Measurements from ENCODE around the gene ERBB4. TPM values are rescaled to one million over a fixed set of nuclear protein-coding genes. Genes with fewer than 3 reads are reported as not detected.

ERBB4 gene
- total RNA-seq, 2 experiments from 2014 or later: not detected

GRCh38 chr2:211800001-211800400, 738.6 kb downstream of the ERBB4 start:
- H3K79me2 ChIP-seq (ENCODE audit: insufficient read depth, low read depth, low read length): no peaks in the 10 kb centered on the region
- no peak overlapping the region for H3K4me2 ChIP-seq (ENCODE audit: low read length)
- no peak for DNase-seq (ENCODE audit: low spot score)
- ChIA-PET POLR2A (no interaction called here), CTCF (ENCODE audit: unreplicated experiment) (no interaction called here)
- H2AFZ ChIP-seq (ENCODE audit: low read length): no peak overlapping the region
- no peaks in the 10 kb centered on the region for H3K36me3 ChIP-seq (ENCODE audit: insufficient read depth, low read length)
- H3K27ac ChIP-seq (ENCODE audit: low read depth, low read length, poor library complexity, severe bottlenecking): no peak overlapping the region
- no peak overlapping the region for H3K4me3 ChIP-seq (ENCODE audit: low read depth, low read length, poor library complexity, severe bottlenecking)
- TF ChIP-seq EZH2phosphoT487 (IDR thresholded peaks at IDR 0.05; ENCODE audit: borderline replicate concordance, low read depth, low read length) (no peak), CTCF (conservative IDR thresholded peaks at IDR 0.05; ENCODE audit: low read length) (no peak)
- no peaks in the 10 kb centered on the region for H4K20me1 ChIP-seq (ENCODE audit: insufficient read depth, low read length)
- BruUV-seq (replicated peaks): no TSS peak
- H3K9me2 ChIP-seq (ENCODE audit: insufficient read depth, low read length): no peaks in the 10 kb centered on the region
- no peaks in the 10 kb centered on the region for H3K4me1 ChIP-seq (ENCODE audit: insufficient read depth, low read length, poor library complexity, severe bottlenecking)
- intact Hi-C loops (cut with micrococcal nuclease; ENCODE audit: unreplicated experiment): no loop called here
- H3K9me3 ChIP-seq (ENCODE audit: low read length): no peaks in the 10 kb centered on the region

- BruUV-seq (replicated peaks): no TSS peak
- H3K36me3 ChIP-seq (ENCODE audit: insufficient read depth, low read length): no peaks in the 10 kb centered on the region
- H3K9me2 ChIP-seq (ENCODE audit: insufficient read depth, low read length): no peaks in the 10 kb centered on the region
- TF ChIP-seq EZH2phosphoT487 (IDR thresholded peaks at IDR 0.05; ENCODE audit: borderline replicate concordance, low read depth, low read length) (no peak), CTCF (conservative IDR thresholded peaks at IDR 0.05; ENCODE audit: low read length) (no peak)
- POLR2A ChIA-PET: interaction anchor here (1.2 kb wide), 1 partner anchor 76 kb away, joined by 5 read pairs; no protein-coding TSS in a partner anchor
- H3K79me2 ChIP-seq (ENCODE audit: insufficient read depth, low read depth, low read length): no peaks in the 10 kb centered on the region
- no peak overlapping the region for H3K4me3 ChIP-seq (ENCODE audit: low read depth, low read length, poor library complexity, severe bottlenecking)
- no peak overlapping the region for H2AFZ ChIP-seq (ENCODE audit: low read length)
- no peak for DNase-seq (ENCODE audit: low spot score)
- H3K4me1 ChIP-seq (ENCODE audit: insufficient read depth, low read length, poor library complexity, severe bottlenecking): no peaks in the 10 kb centered on the region
- CTCF ChIA-PET (ENCODE audit: unreplicated experiment): no interaction called here
- intact Hi-C loops (cut with micrococcal nuclease; ENCODE audit: unreplicated experiment): no loop called here
- H3K9me3 ChIP-seq (ENCODE audit: low read length): no peaks in the 10 kb centered on the region
- no peak overlapping the region for H3K27ac ChIP-seq (ENCODE audit: low read depth, low read length, poor library complexity, severe bottlenecking)
- H3K4me2 ChIP-seq (ENCODE audit: low read length): no peak overlapping the region
- H4K20me1 ChIP-seq (ENCODE audit: insufficient read depth, low read length): no peaks in the 10 kb centered on the region
Observed at GRCh38 chr2:211798868-211799267, 739.7 kb downstream of the ERBB4 start.

- Histone ChIP-seq H4K20me1 (ENCODE audit: insufficient read depth, low read length) (no peaks in the 10 kb centered on the region), H3K9me2 (ENCODE audit: insufficient read depth, low read length) (no peaks in the 10 kb centered on the region), H3K4me1 (ENCODE audit: insufficient read depth, low read length, poor library complexity, severe bottlenecking) (no peaks in the 10 kb centered on the region), H3K79me2 (ENCODE audit: insufficient read depth, low read depth, low read length) (no peaks in the 10 kb centered on the region), H3K9me3 (ENCODE audit: low read length) (no peaks in the 10 kb centered on the region), H3K27ac (ENCODE audit: low read depth, low read length, poor library complexity, severe bottlenecking) (no peak overlapping the region), H3K4me3 (ENCODE audit: low read depth, low read length, poor library complexity, severe bottlenecking) (no peak overlapping the region), H2AFZ (ENCODE audit: low read length) (no peak overlapping the region), H3K4me2 (ENCODE audit: low read length) (no peak overlapping the region), H3K36me3 (ENCODE audit: insufficient read depth, low read length) (no peaks in the 10 kb centered on the region)
- ChIA-PET POLR2A (interaction anchor here (0.6 kb wide), 1 partner anchor 434 kb away, joined by 3 read pairs; no protein-coding TSS in a partner anchor), CTCF (ENCODE audit: unreplicated experiment) (no interaction called here)
- no TSS peak for BruUV-seq (replicated peaks)
- TF ChIP-seq EZH2phosphoT487 (IDR thresholded peaks at IDR 0.05; ENCODE audit: borderline replicate concordance, low read depth, low read length): no peak
- no peak for TF ChIP-seq CTCF (conservative IDR thresholded peaks at IDR 0.05; ENCODE audit: low read length)
- intact Hi-C loops (cut with micrococcal nuclease; ENCODE audit: unreplicated experiment): no loop called here
- no peak for DNase-seq (ENCODE audit: low spot score)
Observed at GRCh38 chr2:211793690-211794089, 744.9 kb downstream of the ERBB4 start.
